Tibial artery (tissue), 4 donors: Measurements from ENCODE around the gene PDP2.

Experiments
- DNase-seq, 2 donors: peaks; one replicate each; pipeline ENCODE4 v3.0.0-alpha.2; 2019
- H3K27ac ChIP-seq, 2 donors: fragments of 200-600 bp; sonication (generic) in 1 of 2; 1 replicate in 1 of 2; 2 replicates in 1 of 2; pipeline ENCODE4 v1.5.1; 2018 to 2019; ENCODE audit warnings: mild to moderate bottlenecking in 1 of 2
- H3K27me3 ChIP-seq, 2 donors: fragments of 200-600 bp; sonication (generic) in 1 of 2; one replicate each; pipeline versions ENCODE4 v1.5.1 to v1.6.0; 2016 to 2019
- H3K36me3 ChIP-seq, 3 donors: fragments of 200-600 bp; sonication (generic) in 2 of 3; one replicate each; pipeline ENCODE4 v1.5.1; 2016 to 2019; ENCODE audit warnings: mild to moderate bottlenecking in 2 of 3
- H3K4me1 ChIP-seq, 4 donors: fragments of 200-600 bp; sonication (generic) in 2 of 4; 1 replicate in 3 of 4; 2 replicates in 1 of 4; pipeline ENCODE4 v1.5.1; 2016 to 2019
- H3K4me3 ChIP-seq, 2 donors: fragments of 200-600 bp; sonication (generic) in 1 of 2; 1 replicate in 1 of 2; 2 replicates in 1 of 2; pipeline ENCODE4 v1.5.1; 2018 to 2019; ENCODE audit warnings: mild to moderate bottlenecking in 2 of 2
- H3K9me3 ChIP-seq, 3 donors: fragments of 200-600 bp; sonication (generic) in 1 of 3; one replicate each; pipeline ENCODE4 v1.5.1; 2016 to 2019
- CTCF ChIP-seq, 2 experiments: fragments of 200-600 bp in 1 of 2; fragments of 450-650 bp in 1 of 2; IDR thresholded peaks; one replicate each; pipeline ENCODE4 v1.5.1; 2017 to 2019; ENCODE audit warnings: antibody characterized with exemption in 2 of 2, mild to moderate bottlenecking in 1 of 2, moderate library complexity in 1 of 2
- intact Hi-C: fragments of 100-400 bp; cut with DNase I; formaldehyde crosslinking; loops from one replicate; pipeline ENCODE4 v1.15.0; 2023; ENCODE audit warnings: low total_unique reads

The PDP2 gene

DNA sequence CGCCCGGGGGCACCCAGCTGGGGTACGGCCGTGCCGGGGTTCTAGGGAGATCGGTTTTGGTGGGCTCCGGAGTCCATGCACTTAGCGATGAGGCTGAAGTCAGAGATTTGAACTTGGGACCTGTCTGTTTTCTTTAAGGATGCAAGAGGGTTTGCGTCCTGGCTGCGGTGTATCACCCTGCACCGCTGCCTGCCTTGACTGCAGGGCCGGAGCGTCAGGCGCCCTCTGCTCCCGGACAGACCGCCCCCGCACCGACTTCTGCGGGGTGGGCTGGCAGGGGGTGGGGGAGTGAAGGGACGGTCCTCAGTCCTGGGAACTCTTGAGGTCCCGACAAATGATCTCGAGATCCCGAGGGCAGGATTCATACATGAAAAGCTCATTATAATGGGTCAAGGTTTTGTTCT lies 701 bp downstream of the PDP2 start:
- TF ChIP-seq CTCF (IDR thresholded peaks at IDR 0.05), result no peak
- peaks cover 4 to 30% (median 15%) of the 10 kb centered on the region in 4 donors for H3K4me1 ChIP-seq
- no peak for DNase-seq
- H3K36me3 ChIP-seq, result peaks cover 14 to 24% (median 17%) of the 10 kb centered on the region in 3 donors
- no peaks in the 10 kb centered on the region for H3K9me3 ChIP-seq
- intact Hi-C loops, result loop anchor here (5.0 kb wide), 1 partner anchor 281 kb away; the partner anchor contains the start of gene HSF4
- H3K27me3 ChIP-seq, result no peaks in the 10 kb centered on the region
- H3K4me3 ChIP-seq, result peak overlapping the region; percentile 80 to 97
- peak overlapping the region; percentile 78 to 84 for H3K27ac ChIP-seq

DNA sequence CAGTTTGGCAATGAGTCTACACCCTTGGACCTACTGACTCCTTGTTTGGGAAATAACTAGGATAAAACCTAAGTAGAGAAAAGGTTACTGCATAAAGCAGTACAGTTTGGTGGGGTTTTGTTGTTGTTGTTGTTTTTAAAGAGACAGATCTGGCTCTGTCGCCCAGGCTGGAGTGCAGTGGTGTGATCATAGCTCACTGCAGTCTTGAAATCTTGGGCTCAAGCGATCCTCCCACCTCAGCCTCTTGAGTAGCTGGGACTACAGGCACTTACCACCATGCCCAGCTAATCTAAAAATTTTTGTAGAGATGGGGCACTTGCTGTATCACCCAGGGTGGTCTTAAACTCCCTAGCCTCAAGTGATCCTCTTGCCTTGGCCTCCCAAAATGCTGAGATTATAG lies 1.2 kb downstream of the PDP2 start:
- intact Hi-C loops, result loop anchor here (5.0 kb wide), 1 partner anchor 281 kb away; the partner anchor contains the start of gene HSF4
- peaks cover 4 to 35% (median 15%) of the 10 kb centered on the region in 4 donors for H3K4me1 ChIP-seq
- H3K27ac ChIP-seq, result peak overlapping the region; percentile 78 to 84
- H3K36me3 ChIP-seq, result peaks cover 16 to 24% (median 17%) of the 10 kb centered on the region in 3 donors
- H3K9me3 ChIP-seq, result no peaks in the 10 kb centered on the region
- no peak for TF ChIP-seq CTCF (IDR thresholded peaks at IDR 0.05)
- H3K4me3 ChIP-seq, result peak overlapping the region; percentile 80 to 97
- no peaks in the 10 kb centered on the region for H3K27me3 ChIP-seq
- no peak for DNase-seq

- Histone ChIP-seq H3K36me3 (peaks cover 17 to 24% (median 17%) of the 10 kb centered on the region in 3 donors), H3K4me1 (peaks cover 4 to 38% (median 15%) of the 10 kb centered on the region in 4 donors), H3K27ac (peak overlapping the region in 1 of 2 donors; percentile 78), H3K9me3 (no peaks in the 10 kb centered on the region), H3K4me3 (peak overlapping the region in 1 of 2 donors; percentile 80), H3K27me3 (no peaks in the 10 kb centered on the region)
- no peak for TF ChIP-seq CTCF (IDR thresholded peaks at IDR 0.05)
- intact Hi-C loops, result loop anchor here (5.0 kb wide), 1 partner anchor 280 kb away; the partner anchor contains the start of gene HSF4
- DNase-seq, result no peak
Measured at GRCh38 chr16:66881964-66882508, 1.7 kb downstream of the PDP2 start.

- DNase-seq, result no peak
- Histone ChIP-seq H3K4me1 (peaks cover 4 to 38% (median 15%) of the 10 kb centered on the region in 4 donors), H3K27ac (no peak overlapping the region), H3K4me3 (no peak overlapping the region), H3K9me3 (no peaks in the 10 kb centered on the region), H3K27me3 (no peaks in the 10 kb centered on the region), H3K36me3 (peaks cover 17 to 24% (median 17%) of the 10 kb centered on the region in 3 donors)
- intact Hi-C loops, result loop anchor here (5.0 kb wide), 1 partner anchor 280 kb away; the partner anchor contains the start of gene HSF4
- no peak for TF ChIP-seq CTCF (IDR thresholded peaks at IDR 0.05)
Measured at GRCh38 chr16:66882702-66883101, 2.4 kb downstream of the PDP2 start.

- Histone ChIP-seq H3K9me3 (no peaks in the 10 kb centered on the region), H3K4me3 (no peak overlapping the region), H3K27me3 (no peaks in the 10 kb centered on the region), H3K36me3 (peaks cover 17 to 24% (median 23%) of the 10 kb centered on the region in 3 donors), H3K27ac (no peak overlapping the region), H3K4me1 (peaks cover under 1 to 33% (median 13%) of the 10 kb centered on the region in 4 donors)
- no peak for DNase-seq
- TF ChIP-seq CTCF (IDR thresholded peaks at IDR 0.05), result no peak
- intact Hi-C loops, result no loop called here
Measured at GRCh38 chr16:66885491-66885890, 5.2 kb downstream of the PDP2 start.
